Activated B cell treated with CpG ODN at 0.5 μM for 24 hours (primary cell): ENCODE results near the gene PDGFD. TPM values are rescaled to one million over a fixed set of nuclear protein-coding genes. Genes with fewer than 3 reads are reported as not detected.

Experiments
- ATAC-seq: fragments of 200-7000 bp; cut with Tn5 transposase; one replicate; pipeline ENCODE4 v1.10.0; 2021; ENCODE audit warnings: low read depth, mild to moderate bottlenecking, moderate library complexity
- CTCF ChIA-PET: fragments of 350-600 bp; sonication (Branson Sonifier 250); formaldehyde crosslinking; loops from one replicate; lab custom pipeline; 2021; ENCODE audit warnings: antibody characterized with exemption; lab: Charles Lee
- POLR2A ChIA-PET: fragments of 350-600 bp; sonication (Branson Sonifier 250); formaldehyde crosslinking; loops from one replicate; lab custom pipeline; 2021; ENCODE audit warnings: antibody characterized with exemption; lab: Charles Lee
- DNase-seq: peaks from one replicate; pipeline ENCODE4 v3.0.0; 2022
- H3K27ac Mint-ChIP-seq: one replicate; pipeline ENCODE4 v1.8.0; 2020; ENCODE audit warnings: mixed read lengths
- H3K27me3 Mint-ChIP-seq: one replicate; pipeline ENCODE4 v1.8.0; 2021; ENCODE audit warnings: mixed read lengths
- H3K36me3 Mint-ChIP-seq: one replicate; pipeline ENCODE4 v1.8.0; 2021; ENCODE audit warnings: low read depth, mixed read lengths
- H3K4me1 Mint-ChIP-seq: one replicate; pipeline ENCODE4 v1.8.0; 2021; ENCODE audit warnings: mixed read lengths
- H3K4me3 Mint-ChIP-seq: one replicate; pipeline ENCODE4 v1.8.0; 2020; ENCODE audit warnings: mild to moderate bottlenecking, mixed read lengths
- H3K9me3 Mint-ChIP-seq: one replicate; pipeline ENCODE4 v1.8.0; 2020; ENCODE audit warnings: mixed read lengths
- intact Hi-C: fragments of 100-400 bp; cut with micrococcal nuclease; formaldehyde crosslinking; loops from one replicate; pipeline ENCODE4 v1.15.1; 2024
- total RNA-seq: library from RNA; stranded (reverse); gene quantifications from 2 replicates; pipeline ENCODE4 v1.2.3, GENCODE V29; 2022
- TF ChIP-seq, protein P1 (sequence below): fragments of 200-600 bp; IDR thresholded peaks from one replicate; pipeline ENCODE4 v1.8.0; 2022; ENCODE audit warnings: antibody characterized with exemption, mild to moderate bottlenecking

The PDGFD gene
- total RNA-seq, 1 donor from 2014 or later, result 0.53 TPM

DNA sequence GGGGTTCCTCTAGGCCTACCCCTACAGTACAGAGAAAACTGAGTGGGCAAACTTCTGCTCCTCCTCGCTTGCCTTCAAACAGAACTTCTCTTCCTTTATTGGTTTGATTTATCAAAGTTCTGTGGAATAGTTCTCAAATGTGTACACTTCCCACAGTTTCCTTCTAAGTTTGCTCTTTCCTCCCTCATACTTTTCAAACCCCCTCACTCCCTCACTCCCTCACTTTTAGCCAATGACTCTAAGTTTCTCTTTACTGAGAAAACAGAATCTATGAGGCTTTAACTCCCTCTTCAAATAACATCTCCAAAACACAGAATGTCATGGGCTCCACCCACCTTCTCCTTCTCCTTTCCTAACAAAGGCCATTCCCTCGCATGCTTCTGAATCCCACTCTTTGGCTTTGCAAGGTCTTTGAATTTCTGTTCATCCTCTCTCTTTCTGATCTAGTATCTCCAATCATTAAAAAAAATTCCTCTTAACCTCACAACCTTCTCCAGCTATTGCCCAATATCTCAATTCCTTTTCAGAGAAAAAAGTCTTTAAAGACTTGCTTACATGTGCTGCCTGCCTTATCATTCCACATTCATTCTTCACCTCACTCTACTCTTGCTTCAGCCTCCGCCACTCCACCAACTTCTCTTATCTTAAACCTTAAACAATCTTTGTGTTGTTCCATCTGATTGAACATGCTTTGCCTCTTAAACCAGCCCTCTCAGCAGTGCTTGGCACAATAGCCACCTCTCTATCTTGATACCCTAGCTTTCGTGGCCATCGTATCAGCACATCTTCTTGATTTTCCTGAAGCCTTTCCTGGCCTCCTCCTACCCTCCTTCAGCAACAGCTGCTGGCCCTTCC, 70.3 kb downstream of the PDGFD start:
- H3K27ac Mint-ChIP-seq, result no peak overlapping the region
- POLR2A ChIA-PET, result no interaction called here

DNA sequence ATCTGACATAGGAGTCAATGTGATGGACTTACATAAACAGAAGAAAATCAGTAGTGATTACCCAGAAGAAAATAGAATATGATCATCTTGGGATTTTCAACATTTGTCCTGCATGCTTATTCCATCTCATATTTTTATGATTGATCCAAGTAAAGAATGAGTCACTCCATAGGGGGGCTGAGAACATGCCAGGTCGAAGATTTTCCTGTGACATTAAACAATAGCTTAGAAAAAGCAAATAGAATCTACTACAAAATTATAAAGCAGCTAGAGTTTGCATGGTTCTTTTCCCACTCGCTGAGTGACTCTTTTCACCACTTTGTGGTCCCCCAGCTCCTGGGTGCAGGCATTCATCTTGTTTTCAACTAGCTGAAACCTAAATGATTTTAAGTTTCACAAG, 71.2 kb downstream of the PDGFD start:
- no peaks in the 10 kb centered on the region for H3K27me3 Mint-ChIP-seq
- H3K9me3 Mint-ChIP-seq, result no peaks in the 10 kb centered on the region
- ChIA-PET POLR2A (no interaction called here), CTCF (no interaction called here)
- no peaks in the 10 kb centered on the region for H3K36me3 Mint-ChIP-seq
- H3K4me1 Mint-ChIP-seq, result no peaks in the 10 kb centered on the region
- ATAC-seq, result no peak
- TF ChIP-seq, protein P1, sequence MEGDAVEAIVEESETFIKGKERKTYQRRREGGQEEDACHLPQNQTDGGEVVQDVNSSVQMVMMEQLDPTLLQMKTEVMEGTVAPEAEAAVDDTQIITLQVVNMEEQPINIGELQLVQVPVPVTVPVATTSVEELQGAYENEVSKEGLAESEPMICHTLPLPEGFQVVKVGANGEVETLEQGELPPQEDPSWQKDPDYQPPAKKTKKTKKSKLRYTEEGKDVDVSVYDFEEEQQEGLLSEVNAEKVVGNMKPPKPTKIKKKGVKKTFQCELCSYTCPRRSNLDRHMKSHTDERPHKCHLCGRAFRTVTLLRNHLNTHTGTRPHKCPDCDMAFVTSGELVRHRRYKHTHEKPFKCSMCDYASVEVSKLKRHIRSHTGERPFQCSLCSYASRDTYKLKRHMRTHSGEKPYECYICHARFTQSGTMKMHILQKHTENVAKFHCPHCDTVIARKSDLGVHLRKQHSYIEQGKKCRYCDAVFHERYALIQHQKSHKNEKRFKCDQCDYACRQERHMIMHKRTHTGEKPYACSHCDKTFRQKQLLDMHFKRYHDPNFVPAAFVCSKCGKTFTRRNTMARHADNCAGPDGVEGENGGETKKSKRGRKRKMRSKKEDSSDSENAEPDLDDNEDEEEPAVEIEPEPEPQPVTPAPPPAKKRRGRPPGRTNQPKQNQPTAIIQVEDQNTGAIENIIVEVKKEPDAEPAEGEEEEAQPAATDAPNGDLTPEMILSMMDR, result no peak
- no peak overlapping the region for H3K4me3 Mint-ChIP-seq
- no peak for DNase-seq
- H3K27ac Mint-ChIP-seq, result no peak overlapping the region
- intact Hi-C loops, result no loop called here

More for the DNA sequence above, 70.3 kb downstream of the PDGFD start:
- Mint-ChIP-seq H3K4me1 (peaks cover 2% of the 10 kb centered on the region), H3K9me3 (no peaks in the 10 kb centered on the region), H3K36me3 (no peaks in the 10 kb centered on the region), H3K27me3 (no peaks in the 10 kb centered on the region), H3K4me3 (no peak overlapping the region)
- intact Hi-C loops, result no loop called here
- TF ChIP-seq, protein P1, result no peak
- CTCF ChIA-PET, result no interaction called here
- no peak for DNase-seq
- no peak for ATAC-seq

DNA sequence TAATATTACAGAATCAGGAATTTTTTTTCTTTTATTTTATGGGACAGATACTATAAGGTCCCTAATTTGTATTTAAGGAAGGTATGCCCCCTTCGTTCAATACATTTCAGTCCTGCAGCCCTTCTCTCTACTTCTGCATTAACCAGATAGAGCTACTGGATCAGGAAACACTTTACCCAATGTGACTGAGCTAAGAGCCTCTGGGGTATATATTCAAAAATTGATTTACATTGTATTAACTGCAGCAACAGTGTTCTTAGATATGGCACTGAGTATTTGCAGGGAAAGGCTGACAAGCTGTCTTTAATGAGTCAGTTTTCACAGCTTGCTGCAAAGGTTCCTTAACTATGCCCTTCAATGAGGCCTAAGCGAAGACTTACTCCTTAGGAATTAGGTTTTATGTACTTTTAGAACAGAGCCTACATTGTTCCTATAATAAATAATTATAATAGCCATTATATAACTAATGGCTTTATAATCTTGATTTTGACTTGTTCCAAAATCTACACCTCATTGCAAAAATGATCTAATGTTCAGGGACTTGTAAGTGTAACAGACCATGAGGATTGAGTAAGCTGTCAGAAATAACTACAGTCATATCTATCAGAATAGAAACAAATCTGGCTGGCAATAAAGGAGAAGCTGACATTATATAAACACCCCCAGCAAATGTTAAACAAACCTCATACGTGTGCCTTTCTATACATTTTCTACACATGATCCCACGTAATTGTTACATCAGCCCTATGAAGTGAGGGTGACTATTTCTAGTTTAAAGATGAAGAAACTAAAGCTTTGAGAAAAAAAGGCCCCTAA, 72.5 kb downstream of the PDGFD start:
- H3K9me3 Mint-ChIP-seq, result no peaks in the 10 kb centered on the region
- TF ChIP-seq, protein P1, result no peak
- ATAC-seq (no peak), DNase-seq (no peak)
- intact Hi-C loops, result no loop called here
- ChIA-PET CTCF (no interaction called here), POLR2A (no interaction called here)
- no peaks in the 10 kb centered on the region for H3K27me3 Mint-ChIP-seq
- H3K4me1 Mint-ChIP-seq, result no peaks in the 10 kb centered on the region
- H3K4me3 Mint-ChIP-seq, result no peak overlapping the region
- no peaks in the 10 kb centered on the region for H3K36me3 Mint-ChIP-seq
- no peak overlapping the region for H3K27ac Mint-ChIP-seq

DNA sequence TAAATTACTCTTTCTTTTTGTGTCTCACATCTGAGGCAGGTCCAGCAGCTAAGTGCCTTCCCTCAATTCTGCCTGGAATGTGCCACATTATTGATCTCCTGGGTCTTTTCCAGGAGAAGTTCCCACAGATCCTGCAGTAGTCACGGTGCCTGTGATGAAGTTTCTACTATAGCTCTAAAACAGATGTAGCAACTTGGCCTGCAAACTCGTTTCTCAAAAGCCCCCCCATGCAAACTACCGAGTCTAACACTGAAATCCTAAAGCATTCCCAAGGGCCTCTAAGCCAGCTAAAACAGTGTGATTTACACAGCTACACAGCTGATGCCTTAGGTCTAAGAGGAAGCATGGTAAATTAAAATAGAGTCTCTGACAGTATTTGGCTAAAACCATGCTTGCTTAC, 73.2 kb downstream of the PDGFD start:
- Mint-ChIP-seq H3K27me3 (no peaks in the 10 kb centered on the region), H3K36me3 (no peaks in the 10 kb centered on the region), H3K27ac (no peak overlapping the region), H3K4me1 (no peaks in the 10 kb centered on the region), H3K4me3 (no peak overlapping the region), H3K9me3 (no peaks in the 10 kb centered on the region)
- CTCF ChIA-PET, result no interaction called here
- intact Hi-C loops, result no loop called here
- ATAC-seq (no peak), DNase-seq (no peak)
- TF ChIP-seq, protein P1, result no peak
- POLR2A ChIA-PET, result no interaction called here

DNA sequence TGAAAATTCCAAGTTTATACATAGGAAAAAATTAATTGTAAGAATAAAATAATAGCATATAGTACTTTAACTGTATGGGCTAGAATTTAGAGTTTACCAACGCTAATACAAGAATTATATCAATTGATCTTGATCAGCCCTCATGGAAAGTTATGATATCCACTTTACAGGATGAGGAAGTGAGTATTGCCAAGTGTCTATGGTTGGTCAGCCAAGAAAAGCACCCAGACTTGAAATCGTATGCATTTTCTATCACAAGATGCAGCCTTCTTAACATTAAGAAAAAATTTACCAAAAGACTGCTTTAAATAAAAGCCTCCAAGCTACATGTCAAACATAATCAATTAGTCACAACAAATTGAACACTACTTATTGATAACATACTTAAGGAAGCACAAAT, 74.5 kb downstream of the PDGFD start:
- CTCF ChIA-PET, result no interaction called here
- ATAC-seq (no peak), DNase-seq (no peak)
- intact Hi-C loops, result no loop called here
- no peaks in the 10 kb centered on the region for H3K36me3 Mint-ChIP-seq
- TF ChIP-seq, protein P1, result no peak
- POLR2A ChIA-PET, result no interaction called here
- H3K9me3 Mint-ChIP-seq, result no peaks in the 10 kb centered on the region
- H3K27ac Mint-ChIP-seq, result no peak overlapping the region
- no peaks in the 10 kb centered on the region for H3K4me1 Mint-ChIP-seq
- no peak overlapping the region for H3K4me3 Mint-ChIP-seq
- H3K27me3 Mint-ChIP-seq, result no peaks in the 10 kb centered on the region
